GM12878 (cell line): ENCODE results near the gene DNAH2. TPM values are rescaled to one million over a fixed set of nuclear protein-coding genes. Genes with fewer than 3 reads are reported as not detected.
A peak's percentile ranks its signal among the peaks of the same experiment; 100 is the strongest.

ENCODE experiments used
- ATAC-seq: fragments of 200-7000 bp; cut with Tn5 transposase; 3 replicates; pipeline ENCODE4 v1.9.1; 2020; ENCODE audit warnings: mild to moderate bottlenecking, moderate library complexity
- BruUV-seq: library from RNA; stranded (reverse); fragments of 400-500 nt; replicated peaks from 2 replicates; lab custom pipeline; 2021; lab: Mats Ljungman, UMichigan
- CTCF ChIA-PET: fragments of 300-600 bp; sonication (Branson Sonifier 250); formaldehyde crosslinking; extraction: SDS; loops from one replicate; lab custom pipeline; 2021; ENCODE audit warnings: inconsistent platforms; lab: Yijun Ruan, JAX
- POLR2A ChIA-PET: fragments of 350-600 bp; formaldehyde crosslinking; extraction: SDS; loops from one replicate; lab custom pipeline; 2021; ENCODE audit warnings: inconsistent platforms; lab: Charles Lee
- RAD21 ChIA-PET: fragments of 300-600 bp; sonication (Branson Sonifier 250); formaldehyde crosslinking; loops from one replicate; lab custom pipeline; 2023; ENCODE audit warnings: antibody characterized with exemption; ENCODE audit not compliant: unreplicated experiment; lab: Charles Lee
- SMC1A ChIA-PET: fragments of 300-600 bp; sonication (Branson Sonifier 250); formaldehyde crosslinking; loops from one replicate; lab custom pipeline; 2023; ENCODE audit not compliant: unreplicated experiment, uncharacterized antibody; lab: Charles Lee
- DNase-seq: peaks from one replicate; pipeline ENCODE4 v3.0.0-alpha.2; 2011; ENCODE audit warnings: low read depth, low spot score
- FAIRE-seq: peaks from 3 replicates; lab custom pipeline; 2011; peaks lifted over from hg19 to GRCh38; lab: Jason Lieb, UNC
- H2AFZ ChIP-seq: 2 replicates; pipeline ENCODE4 v1.6.0; 2011; ENCODE audit warnings: low read depth, low read length, control low read depth; ENCODE audit not compliant: control insufficient read depth
- H3K27ac ChIP-seq: 2 replicates; pipeline ENCODE4 v1.5.1; 2011; ENCODE audit warnings: control low read depth; ENCODE audit not compliant: control insufficient read depth, insufficient read depth
- H3K27me3 ChIP-seq, 2 experiments: replicated peaks in 1 of 2; 2 replicates each; pipeline versions ENCODE4 v1.6.0 to v1.6.1; 2011; ENCODE audit warnings: low read length in 1 of 2; ENCODE audit not compliant: control insufficient read depth in 2 of 2, insufficient read depth in 2 of 2
- H3K36me3 ChIP-seq, 2 experiments: 2 replicates each; pipeline ENCODE4 v1.5.1; 2011; ENCODE audit warnings: low read length in 1 of 2; ENCODE audit not compliant: control insufficient read depth in 2 of 2, insufficient read depth in 2 of 2
- H3K4me1 ChIP-seq: 2 replicates; pipeline ENCODE4 v1.6.1; 2011; ENCODE audit warnings: mild to moderate bottlenecking, low read length, moderate library complexity, mixed read lengths; ENCODE audit not compliant: control insufficient read depth, insufficient read depth
- H3K4me2 ChIP-seq: 2 replicates; pipeline ENCODE4 v1.6.0; 2011; ENCODE audit warnings: control low read depth; ENCODE audit not compliant: control insufficient read depth, insufficient read depth
- H3K4me3 ChIP-seq: fragments of 200-600 bp; sonication (generic); 2 replicates; pipeline ENCODE4 v1.5.1; 2016
- H3K79me2 ChIP-seq: 2 replicates; pipeline ENCODE4 v1.6.0; 2011; ENCODE audit warnings: low read length; ENCODE audit not compliant: control insufficient read depth, insufficient read depth
- H3K9ac ChIP-seq: 2 replicates; pipeline ENCODE4 v1.8.0; 2011; ENCODE audit warnings: low read length, control low read depth, mixed read lengths; ENCODE audit not compliant: control insufficient read depth, insufficient read depth
- H3K9me3 ChIP-seq: replicated peaks from 3 replicates; pipeline ENCODE4 v1.5.1; 2011; ENCODE audit warnings: mild to moderate bottlenecking, low read length; ENCODE audit not compliant: control insufficient read depth, insufficient read depth
- H4K20me1 ChIP-seq: 2 replicates; pipeline ENCODE4 v1.6.0; 2011; ENCODE audit not compliant: control insufficient read depth, insufficient read depth
- CHD4 ChIP-seq: fragments of 200-600 bp; sonication (generic); IDR thresholded peaks from 2 replicates; pipeline ENCODE4 v1.6.1; 2016; ENCODE audit warnings: mild to moderate bottlenecking
- E4F1 ChIP-seq: fragments of 450-650 bp; IDR thresholded peaks from 2 replicates; pipeline ENCODE4 v1.6.1; 2018; ENCODE audit warnings: borderline replicate concordance, mild to moderate bottlenecking; ENCODE audit not compliant: partially characterized antibody
- JUND ChIP-seq: IDR thresholded peaks from 2 replicates; pipeline ENCODE4 v1.6.1; 2012; ENCODE audit warnings: low read depth, mild to moderate bottlenecking, low read length, improper control_type of control experiment, moderate library complexity
- KDM1A ChIP-seq: fragments of 200-600 bp; sonication (generic); IDR thresholded peaks from 2 replicates; pipeline ENCODE4 v1.6.1; 2016; ENCODE audit warnings: borderline replicate concordance
- NFYB ChIP-seq: IDR thresholded peaks from 2 replicates; pipeline ENCODE4 v1.6.1; 2011; ENCODE audit warnings: low read depth, mild to moderate bottlenecking, low read length, improper control_type of control experiment, moderate library complexity; ENCODE audit not compliant: insufficient read depth
- NR2C2 ChIP-seq: IDR thresholded peaks from 2 replicates; pipeline ENCODE4 v1.6.1; 2011; ENCODE audit warnings: borderline replicate concordance, low read depth; ENCODE audit not compliant: control insufficient read depth, insufficient read length
- POLR2AphosphoS5 ChIP-seq: IDR thresholded peaks from 2 replicates; pipeline ENCODE4 v1.6.1; 2011; ENCODE audit warnings: mild to moderate bottlenecking, low read length, inconsistent platforms
- POU2F2 ChIP-seq: IDR thresholded peaks from 3 replicates; pipeline ENCODE4 v1.6.1; 2011; ENCODE audit warnings: low read depth, mild to moderate bottlenecking, low read length, borderline replicate concordance
- SMAD1 ChIP-seq: fragments of 450-650 bp; IDR thresholded peaks from 2 replicates; pipeline ENCODE4 v1.6.1; 2018; ENCODE audit warnings: mild to moderate bottlenecking, low read depth; ENCODE audit not compliant: partially characterized antibody
- TCF12 ChIP-seq: IDR thresholded peaks from 2 replicates; pipeline ENCODE4 v1.6.1; 2011; ENCODE audit warnings: low read depth, mild to moderate bottlenecking, low read length
- TCF7 ChIP-seq: IDR thresholded peaks from 2 replicates; pipeline ENCODE4 v1.6.1; 2014; ENCODE audit warnings: antibody characterized with exemption, borderline replicate concordance
- ZNF24 ChIP-seq: fragments of 450-650 bp; IDR thresholded peaks from 2 replicates; pipeline ENCODE4 v1.6.1; 2017; ENCODE audit warnings: antibody characterized with exemption, mild to moderate bottlenecking
- WGBS: methylation state at CpG from one replicate; pipeline ENCODE4 v1.1.6; 2016; ENCODE audit warnings: low lambda C conversion rate; ENCODE audit not compliant: insufficient replicate concordance, insufficient coverage; ENCODE audit errors: missing lambda C conversion rate; 5-methylcytosine and 5-hydroxymethylcytosine counted together
- in situ Hi-C: fragments of 300-500 bp; cut with MboI; formaldehyde crosslinking; loops from 9 replicates; pipeline ENCODE4 v1.14.3; 2018; ENCODE audit warnings: mixed read lengths
- intact Hi-C: fragments of 100-400 bp; cut with micrococcal nuclease; formaldehyde crosslinking; loops from one replicate; pipeline ENCODE4 v1.14.2; 2022; ENCODE audit not compliant: unreplicated experiment
- polyA plus RNA-seq, 11 experiments: library from polyadenylated mRNA; depleted of rRNA in 4 of 11; unstranded in 6 of 11; stranded (reverse) in 5 of 11; fragments of >200 nt; fragmentation: Nextera tagmentation in 4 of 11; fragmentation: Illumina TruSeq in 1 of 11; extraction: Ambion mirVana in 4 of 11; extraction: Trizol in 1 of 11; gene quantifications; 1 replicate in 1 of 11; 2 replicates in 10 of 11; pipeline versions ENCODE4 v1.2.1 to v1.2.3, GENCODE V29; 2011 to 2016; ENCODE audit warnings: inconsistent platforms in 2 of 11, missing spikeins in 2 of 11, low read depth in 1 of 11
- total RNA-seq, 4 experiments: library from RNA; depleted of rRNA in 3 of 4; stranded (reverse); fragments of >200 nt in 3 of 4; fragmentation: Illumina TruSeq in 1 of 4; extraction: Trizol in 1 of 4; gene quantifications; 2 replicates each; pipeline versions ENCODE4 v1.2.1 to v1.2.3, GENCODE V29; 2013 to 2021
- TF ChIP-seq, protein P1 (sequence below): IDR thresholded peaks from 2 replicates; pipeline ENCODE4 v1.6.1; 2012; ENCODE audit warnings: low read depth, low read length, improper control_type of control experiment
- TF ChIP-seq, protein P2 (sequence below): IDR thresholded peaks from 2 replicates; pipeline ENCODE4 v1.6.1; 2011; ENCODE audit warnings: low read depth, mild to moderate bottlenecking, low read length, moderate library complexity, borderline replicate concordance; ENCODE audit errors: extremely low read depth
- TF ChIP-seq, protein P3 (sequence below): fragments of 450-650 bp; IDR thresholded peaks from 2 replicates; pipeline ENCODE4 v1.6.1; 2017; ENCODE audit warnings: low read depth, mild to moderate bottlenecking, moderate library complexity
- TF ChIP-seq, protein P4 (sequence below): fragments of 150-350 bp; IDR thresholded peaks from 2 replicates; pipeline ENCODE4 v1.6.1; 2016; ENCODE audit warnings: low read depth, low read length

Gene DNAH2
- total and polyA plus RNA-seq, 10 of the 15 experiments (the other 5 are each of a cell fraction or from before 2014, with no cell fraction given) = not detected

DNA sequence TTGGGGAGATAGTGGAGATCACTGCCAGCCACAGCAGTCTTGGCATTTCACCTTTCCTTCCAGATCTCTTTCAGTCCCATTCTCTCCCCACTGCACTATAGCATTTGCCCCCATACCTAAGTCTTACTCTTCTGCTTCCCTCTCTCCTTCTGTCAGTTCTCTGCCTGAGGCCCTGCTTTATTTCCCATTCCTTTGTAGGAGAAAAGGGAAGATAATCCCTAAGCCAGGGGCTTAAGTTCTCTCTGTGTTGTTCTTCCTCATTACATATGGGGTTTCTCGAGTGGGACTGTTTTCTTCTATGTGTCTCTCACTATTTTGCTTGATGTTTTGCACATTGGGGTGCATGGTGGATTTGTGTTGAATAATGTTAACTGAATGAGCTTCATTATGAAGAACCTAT is 122.9 kb downstream of the DNAH2 start:
- intact Hi-C loops (no loop called here), in situ Hi-C loops (no loop called here)
- ATAC-seq (no peak), DNase-seq (no peak), FAIRE-seq (no peak)
- SMC1A ChIA-PET = interaction anchor here (0.9 to 1.5 kb wide), 5 partner anchors 11 to 216 kb away, joined by 3 read pairs; partner anchors contain the start of genes CYB5D1 and NAA38
- peaks cover 38% of the 10 kb centered on the region for H3K4me1 ChIP-seq
- 36% methylated on average over 1 of the region's 1 CpG for WGBS
- no peaks in the 10 kb centered on the region for H3K27me3 ChIP-seq
- H4K20me1 ChIP-seq = no peaks in the 10 kb centered on the region; the same call in none of the 2 replicates
- H2AFZ ChIP-seq = no peak overlapping the region
- H3K79me2 ChIP-seq = peaks cover 66% of the 10 kb centered on the region
- H3K4me2 ChIP-seq = peak overlapping the region; percentile 100
- no peak overlapping the region for H3K27ac ChIP-seq
- RAD21 ChIA-PET = interaction anchor here (1.3 to 2.1 kb wide), 3 partner anchors 10 to 97 kb away, joined by 4 to 8 read pairs (median 6); partner anchors contain the start of gene NAA38
- POLR2A ChIA-PET = interaction anchor here (0.5 to 1.0 kb wide), 3 partner anchors 17 to 279 kb away, joined by 3 to 5 read pairs (median 3); partner anchors contain the start of gene NAA38
- H3K9ac ChIP-seq = no peak overlapping the region
- H3K36me3 ChIP-seq = peaks cover 0 to 5% of the 10 kb centered on the region in 2 experiments; a peak in 2 of 4 replicates
- H3K4me3 ChIP-seq = peak overlapping the region; percentile 92; the same call in 1 of the 2 replicates
- BruUV-seq = no TSS peak
- H3K9me3 ChIP-seq = no peaks in the 10 kb centered on the region
- CTCF ChIA-PET = interaction anchor here (0.7 to 2.3 kb wide), 9 partner anchors 10 to 229 kb away, joined by 3 to 9 read pairs (median 3); partner anchors contain the start of gene NAA38
- no peak for TF ChIP-seq CHD4
- TF ChIP-seq KDM1A = no peak
- no peak for TF ChIP-seq POLR2AphosphoS5
- TF ChIP-seq JUND = no peak
- TF ChIP-seq, protein P1, sequence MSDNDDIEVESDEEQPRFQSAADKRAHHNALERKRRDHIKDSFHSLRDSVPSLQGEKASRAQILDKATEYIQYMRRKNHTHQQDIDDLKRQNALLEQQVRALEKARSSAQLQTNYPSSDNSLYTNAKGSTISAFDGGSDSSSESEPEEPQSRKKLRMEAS = no peak
- TF ChIP-seq, protein P2, sequence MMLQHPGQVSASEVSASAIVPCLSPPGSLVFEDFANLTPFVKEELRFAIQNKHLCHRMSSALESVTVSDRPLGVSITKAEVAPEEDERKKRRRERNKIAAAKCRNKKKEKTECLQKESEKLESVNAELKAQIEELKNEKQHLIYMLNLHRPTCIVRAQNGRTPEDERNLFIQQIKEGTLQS = no peak
- no peak for TF ChIP-seq E4F1
- TF ChIP-seq NFYB = no peak
- no peak for TF ChIP-seq POU2F2
- TF ChIP-seq, protein P3, sequence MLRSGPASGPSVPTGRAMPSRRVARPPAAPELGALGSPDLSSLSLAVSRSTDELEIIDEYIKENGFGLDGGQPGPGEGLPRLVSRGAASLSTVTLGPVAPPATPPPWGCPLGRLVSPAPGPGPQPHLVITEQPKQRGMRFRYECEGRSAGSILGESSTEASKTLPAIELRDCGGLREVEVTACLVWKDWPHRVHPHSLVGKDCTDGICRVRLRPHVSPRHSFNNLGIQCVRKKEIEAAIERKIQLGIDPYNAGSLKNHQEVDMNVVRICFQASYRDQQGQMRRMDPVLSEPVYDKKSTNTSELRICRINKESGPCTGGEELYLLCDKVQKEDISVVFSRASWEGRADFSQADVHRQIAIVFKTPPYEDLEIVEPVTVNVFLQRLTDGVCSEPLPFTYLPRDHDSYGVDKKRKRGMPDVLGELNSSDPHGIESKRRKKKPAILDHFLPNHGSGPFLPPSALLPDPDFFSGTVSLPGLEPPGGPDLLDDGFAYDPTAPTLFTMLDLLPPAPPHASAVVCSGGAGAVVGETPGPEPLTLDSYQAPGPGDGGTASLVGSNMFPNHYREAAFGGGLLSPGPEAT = no peak
- no peak for TF ChIP-seq ZNF24
- no peak for TF ChIP-seq NR2C2
- TF ChIP-seq, protein P4, sequence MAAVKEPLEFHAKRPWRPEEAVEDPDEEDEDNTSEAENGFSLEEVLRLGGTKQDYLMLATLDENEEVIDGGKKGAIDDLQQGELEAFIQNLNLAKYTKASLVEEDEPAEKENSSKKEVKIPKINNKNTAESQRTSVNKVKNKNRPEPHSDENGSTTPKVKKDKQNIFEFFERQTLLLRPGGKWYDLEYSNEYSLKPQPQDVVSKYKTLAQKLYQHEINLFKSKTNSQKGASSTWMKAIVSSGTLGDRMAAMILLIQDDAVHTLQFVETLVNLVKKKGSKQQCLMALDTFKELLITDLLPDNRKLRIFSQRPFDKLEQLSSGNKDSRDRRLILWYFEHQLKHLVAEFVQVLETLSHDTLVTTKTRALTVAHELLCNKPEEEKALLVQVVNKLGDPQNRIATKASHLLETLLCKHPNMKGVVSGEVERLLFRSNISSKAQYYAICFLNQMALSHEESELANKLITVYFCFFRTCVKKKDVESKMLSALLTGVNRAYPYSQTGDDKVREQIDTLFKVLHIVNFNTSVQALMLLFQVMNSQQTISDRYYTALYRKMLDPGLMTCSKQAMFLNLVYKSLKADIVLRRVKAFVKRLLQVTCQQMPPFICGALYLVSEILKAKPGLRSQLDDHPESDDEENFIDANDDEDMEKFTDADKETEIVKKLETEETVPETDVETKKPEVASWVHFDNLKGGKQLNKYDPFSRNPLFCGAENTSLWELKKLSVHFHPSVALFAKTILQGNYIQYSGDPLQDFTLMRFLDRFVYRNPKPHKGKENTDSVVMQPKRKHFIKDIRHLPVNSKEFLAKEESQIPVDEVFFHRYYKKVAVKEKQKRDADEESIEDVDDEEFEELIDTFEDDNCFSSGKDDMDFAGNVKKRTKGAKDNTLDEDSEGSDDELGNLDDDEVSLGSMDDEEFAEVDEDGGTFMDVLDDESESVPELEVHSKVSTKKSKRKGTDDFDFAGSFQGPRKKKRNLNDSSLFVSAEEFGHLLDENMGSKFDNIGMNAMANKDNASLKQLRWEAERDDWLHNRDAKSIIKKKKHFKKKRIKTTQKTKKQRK = no peak
- no peak for TF ChIP-seq SMAD1
- no peak for TF ChIP-seq TCF7
- no peak for TF ChIP-seq TCF12
